ENCODE results near the gene MED27.
A peak's percentile ranks its signal among the peaks of the same experiment; 100 is the strongest.

MED27 gene, protein sequence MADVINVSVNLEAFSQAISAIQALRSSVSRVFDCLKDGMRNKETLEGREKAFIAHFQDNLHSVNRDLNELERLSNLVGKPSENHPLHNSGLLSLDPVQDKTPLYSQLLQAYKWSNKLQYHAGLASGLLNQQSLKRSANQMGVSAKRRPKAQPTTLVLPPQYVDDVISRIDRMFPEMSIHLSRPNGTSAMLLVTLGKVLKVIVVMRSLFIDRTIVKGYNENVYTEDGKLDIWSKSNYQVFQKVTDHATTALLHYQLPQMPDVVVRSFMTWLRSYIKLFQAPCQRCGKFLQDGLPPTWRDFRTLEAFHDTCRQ

DNA sequence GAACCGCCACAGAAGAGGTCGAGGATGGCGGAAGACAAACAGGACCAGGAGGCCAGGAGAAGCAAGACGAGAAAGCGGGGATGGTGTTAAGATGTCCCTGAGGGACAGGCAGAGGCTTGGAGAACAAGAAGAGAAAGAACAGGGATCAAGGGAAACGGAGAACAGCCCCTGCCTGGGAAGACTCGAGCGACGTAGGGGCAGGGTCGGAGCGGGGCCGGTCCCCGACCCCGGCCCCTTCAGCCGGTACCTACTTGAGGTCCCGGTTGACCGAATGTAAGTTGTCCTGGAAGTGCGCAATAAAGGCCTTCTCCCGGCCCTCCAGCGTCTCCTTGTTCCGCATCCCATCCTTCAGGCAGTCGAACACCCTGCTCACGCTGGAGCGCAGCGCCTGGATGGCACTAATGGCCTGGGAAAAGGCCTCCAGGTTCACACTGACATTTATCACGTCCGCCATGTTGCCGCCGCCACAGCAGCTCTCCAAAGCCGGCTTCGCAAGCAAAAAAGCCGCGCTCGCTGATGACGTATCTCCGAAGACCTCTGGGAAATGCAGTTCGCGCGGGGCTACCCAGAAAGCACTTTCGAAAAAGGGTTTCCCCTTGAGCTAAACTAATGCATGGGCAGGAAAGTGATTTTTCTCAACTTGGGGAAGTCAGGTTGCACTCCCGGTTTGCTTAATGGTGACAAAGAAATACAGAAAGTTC is at the start of gene MED27:
Gene MED27 (minus strand): TSS at position 477 of the 701 bp plus-strand sequence. CDS start 23 bp downstream, at position 454.
- DNase-seq = peak; percentile 97

DNA sequence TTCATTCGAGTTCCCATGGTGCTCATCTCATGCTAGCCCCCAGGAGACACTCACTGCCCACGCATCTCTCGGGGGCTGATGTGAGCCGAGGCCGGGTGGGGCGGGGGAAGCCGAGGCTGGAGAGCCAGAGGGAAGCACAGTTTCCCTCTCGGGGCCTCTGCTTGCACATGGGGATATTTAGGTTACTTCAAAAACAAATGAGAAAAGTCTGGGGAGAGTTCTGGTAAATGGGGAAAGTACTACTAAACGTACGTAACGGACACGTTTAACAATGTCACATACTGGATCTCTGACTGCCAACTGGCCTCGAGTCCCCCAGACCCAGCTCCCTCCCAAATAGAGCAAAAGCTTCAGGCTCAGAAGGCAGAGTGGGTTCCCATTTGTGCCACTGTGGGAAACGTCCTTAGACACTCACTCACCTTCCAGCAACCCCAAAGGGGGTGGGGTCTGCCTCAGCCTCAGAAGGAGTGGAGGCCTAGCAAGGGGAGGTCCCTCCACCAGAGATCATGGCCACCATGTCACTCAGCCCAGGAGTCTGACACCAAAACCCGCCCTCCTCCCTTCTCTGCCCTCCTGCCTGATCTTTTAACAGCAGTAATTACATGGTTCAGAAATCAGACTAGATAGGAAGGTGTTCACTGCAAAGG is 48.3 kb upstream of the MED27 start:
- DNase-seq = no peak

DNA sequence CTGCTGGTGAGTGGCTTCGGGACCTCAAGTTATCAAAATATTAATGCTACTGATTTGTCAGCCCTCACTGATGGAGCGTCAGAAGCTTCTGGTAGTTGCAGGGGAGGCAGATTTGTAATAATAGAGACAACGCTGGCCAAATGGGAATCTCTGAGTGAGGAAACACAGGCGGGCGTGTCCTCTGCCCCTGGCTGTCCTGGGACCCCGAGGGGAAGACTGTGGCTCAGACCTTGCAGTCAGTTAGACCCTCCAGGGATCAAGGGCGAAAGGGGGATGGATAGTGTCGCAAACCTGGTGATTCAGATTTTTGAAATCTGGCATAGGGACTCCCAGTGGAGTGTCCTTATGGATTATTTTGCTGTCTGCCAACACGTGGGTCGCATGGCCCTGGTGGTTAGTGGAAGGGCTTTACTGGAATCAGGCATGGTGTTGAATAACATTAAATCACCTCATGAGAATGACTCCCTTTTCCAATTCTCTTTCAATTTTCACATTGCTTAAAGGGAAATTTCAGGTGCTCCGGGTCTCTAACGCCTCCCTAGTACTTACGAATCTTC is 47.1 kb upstream of the MED27 start:
- DNase-seq = no peak

DNA sequence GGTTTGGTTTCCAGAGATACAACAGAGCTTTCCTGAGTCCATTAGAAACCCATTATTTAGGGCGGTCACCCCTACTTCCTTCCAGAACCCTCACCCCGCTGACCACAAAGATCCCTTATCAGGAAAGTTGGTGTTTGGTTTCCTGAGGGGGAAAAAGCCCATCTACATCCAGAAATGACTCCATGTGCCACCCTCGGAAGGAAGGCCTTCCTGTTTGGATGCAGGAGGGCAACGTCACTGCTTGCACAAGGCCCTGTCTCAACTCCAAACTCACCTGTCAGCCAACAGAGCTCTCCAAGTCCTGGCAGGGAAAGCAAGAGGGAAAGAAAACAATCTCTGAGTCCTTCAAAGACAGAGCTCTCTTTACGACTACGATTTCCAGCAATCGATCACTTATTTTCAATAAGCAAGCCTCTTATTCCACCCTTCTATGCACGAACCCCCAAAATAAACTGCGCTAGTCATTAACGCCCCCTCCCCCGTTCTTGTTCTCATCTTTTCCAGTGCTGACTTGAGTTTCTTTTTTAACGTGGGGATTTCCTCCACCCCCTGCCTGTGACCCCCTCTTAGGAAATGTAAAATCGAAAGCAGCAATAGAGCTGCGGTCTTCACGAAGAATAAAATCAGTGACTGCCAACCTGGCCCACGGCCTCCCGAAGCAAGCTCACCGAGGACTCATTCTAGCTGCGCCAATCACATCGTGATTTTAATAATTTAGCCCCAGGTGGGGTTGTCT is 46.4 kb upstream of the MED27 start:
- DNase-seq = no peak

DNA sequence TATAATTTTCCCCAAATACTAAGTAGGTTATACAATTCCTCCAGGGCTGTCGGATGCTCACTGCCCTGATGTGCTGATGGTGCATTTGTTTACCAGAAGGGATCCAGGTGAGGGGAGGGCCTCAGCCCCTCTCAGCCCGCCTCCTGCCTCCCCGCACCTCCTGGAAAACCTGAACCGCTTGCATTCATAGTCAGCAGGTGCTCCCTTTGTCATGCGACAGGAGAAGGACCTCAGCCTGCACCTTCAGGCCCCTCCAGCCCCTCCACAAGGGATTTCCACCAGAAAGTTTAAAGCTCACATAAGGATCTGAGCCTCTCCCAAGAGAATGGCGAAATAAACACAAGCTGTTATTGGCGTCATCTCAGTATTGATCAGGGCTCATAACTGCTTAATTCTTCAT is 45.7 kb upstream of the MED27 start:
- DNase-seq = no peak

DNA sequence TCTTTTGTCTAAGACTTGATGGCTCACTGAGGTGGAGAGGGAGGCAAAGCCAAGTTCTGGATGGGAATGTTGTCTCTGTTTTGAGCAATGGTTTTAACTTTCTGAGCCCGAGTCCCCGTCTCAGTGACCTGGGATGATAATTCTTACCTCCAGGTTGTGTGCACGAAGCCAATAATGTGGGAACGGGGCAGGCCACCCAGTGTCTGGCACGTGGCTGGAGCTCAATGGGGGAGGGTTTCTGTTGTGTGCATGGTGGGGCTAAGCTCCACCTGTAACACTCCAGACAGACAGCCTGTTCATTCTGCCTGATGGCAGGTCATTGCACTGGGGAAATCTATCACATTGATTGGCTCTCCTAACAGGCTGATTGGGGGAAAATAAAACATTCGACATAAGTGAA is 45.1 kb upstream of the MED27 start:
- no peak for DNase-seq

DNA sequence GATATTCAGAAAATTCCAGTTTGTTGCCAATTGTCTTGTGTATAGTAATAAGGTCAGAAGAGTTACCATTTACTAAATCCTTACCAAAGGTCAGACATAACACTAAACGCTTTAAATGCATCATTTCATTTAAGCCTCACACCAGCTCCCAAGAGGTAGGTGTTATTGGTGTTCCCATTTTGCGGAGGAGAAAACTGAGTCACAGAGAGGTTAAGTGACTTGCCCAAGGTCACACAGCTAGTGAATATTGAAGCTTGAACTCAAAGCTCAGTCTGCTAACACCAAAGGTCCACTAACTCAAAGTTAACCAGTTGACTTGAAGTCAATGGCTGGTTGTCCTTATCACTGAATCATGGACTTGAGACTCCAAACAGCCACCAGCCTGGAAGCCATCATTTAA is 41.4 kb upstream of the MED27 start:
- DNase-seq = no peak

DNA sequence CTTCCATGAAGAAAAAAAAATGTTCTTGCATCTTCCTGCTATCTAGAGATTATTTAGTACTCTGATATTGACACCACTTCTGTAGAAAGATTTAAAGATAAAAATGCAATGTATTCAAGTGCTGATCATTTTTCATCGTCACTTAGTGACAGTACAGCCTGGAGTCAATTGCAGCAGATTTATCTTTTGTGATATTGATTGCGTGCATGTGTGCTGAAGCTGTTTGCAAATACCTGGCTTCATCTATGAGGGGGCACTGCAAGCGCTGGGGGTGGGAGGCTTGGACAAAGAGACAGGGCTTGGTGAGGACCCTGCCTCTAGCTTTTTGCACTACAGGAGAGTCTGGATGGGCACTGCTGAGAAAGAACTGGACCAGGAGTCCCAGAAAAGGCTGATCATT is 38.0 kb upstream of the MED27 start:
- DNase-seq = no peak

DNA sequence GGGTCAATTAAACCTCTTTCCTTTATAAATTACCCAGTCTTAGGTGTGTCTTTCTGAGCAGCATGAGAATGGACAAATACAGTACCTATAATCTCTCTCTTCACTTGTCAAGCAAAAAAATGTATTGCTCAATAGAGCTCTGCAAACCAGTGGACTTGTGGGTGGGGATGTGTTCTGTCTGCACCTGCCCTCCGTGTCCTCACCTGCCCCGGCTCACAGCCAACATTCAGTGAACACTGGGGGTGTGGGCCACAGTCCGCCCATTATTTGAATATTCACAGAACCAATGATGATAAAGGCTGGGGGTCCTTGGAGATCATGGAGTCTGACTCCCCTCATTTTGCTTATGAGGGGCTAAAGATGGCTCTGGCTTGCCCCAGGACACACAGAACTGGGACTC is 36.9 kb upstream of the MED27 start:
- no peak for DNase-seq

DNA sequence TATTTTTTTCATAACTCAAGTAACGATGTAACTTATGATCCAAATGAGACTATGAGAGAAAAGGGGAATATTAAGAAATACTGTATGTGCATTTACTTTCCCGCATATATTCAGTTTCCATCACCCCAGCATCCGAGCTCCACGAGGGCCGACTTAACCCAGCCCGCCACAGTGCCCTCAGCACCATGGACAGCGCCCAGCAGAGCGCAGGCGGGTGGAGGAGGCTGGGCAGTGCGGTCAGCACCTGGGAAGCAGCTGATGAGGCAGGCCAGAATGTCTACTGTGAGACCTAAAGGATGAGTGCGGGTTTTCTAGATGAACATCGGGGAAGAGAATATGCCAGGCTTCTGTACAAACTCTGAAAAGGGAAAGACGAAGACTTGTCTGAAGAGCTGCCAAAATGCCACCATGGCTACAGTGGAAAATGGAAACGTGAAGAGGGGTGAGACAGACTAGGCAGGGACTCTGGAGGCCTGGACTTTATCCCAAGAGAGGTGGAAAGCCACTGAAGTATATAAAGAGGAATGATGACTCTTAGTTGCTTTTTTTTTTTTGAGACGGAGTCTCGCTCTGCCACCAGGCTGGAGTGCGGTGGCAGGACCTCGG is 34.5 kb upstream of the MED27 start:
- DNase-seq = peak; percentile 88

DNA sequence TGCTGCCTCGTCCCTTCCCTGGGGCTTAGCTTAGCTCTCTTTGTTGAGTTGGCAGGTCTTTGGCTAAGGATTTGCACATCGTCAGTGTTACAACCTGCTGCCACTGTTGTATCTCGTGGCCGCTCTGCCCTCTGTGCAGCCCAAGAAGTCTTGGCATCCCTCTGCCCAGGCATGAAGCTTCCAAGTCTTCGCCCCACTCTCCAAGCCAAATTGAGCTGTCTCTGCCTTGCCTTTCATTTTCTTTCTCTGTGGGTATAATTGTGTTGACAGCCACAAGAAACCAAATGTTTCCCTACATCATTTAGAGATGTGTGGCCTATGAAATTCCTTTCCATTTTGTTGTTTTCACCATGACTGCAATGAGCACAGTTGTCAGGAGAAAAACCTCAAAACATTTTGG is 29.6 kb upstream of the MED27 start:
- no peak for DNase-seq

DNA sequence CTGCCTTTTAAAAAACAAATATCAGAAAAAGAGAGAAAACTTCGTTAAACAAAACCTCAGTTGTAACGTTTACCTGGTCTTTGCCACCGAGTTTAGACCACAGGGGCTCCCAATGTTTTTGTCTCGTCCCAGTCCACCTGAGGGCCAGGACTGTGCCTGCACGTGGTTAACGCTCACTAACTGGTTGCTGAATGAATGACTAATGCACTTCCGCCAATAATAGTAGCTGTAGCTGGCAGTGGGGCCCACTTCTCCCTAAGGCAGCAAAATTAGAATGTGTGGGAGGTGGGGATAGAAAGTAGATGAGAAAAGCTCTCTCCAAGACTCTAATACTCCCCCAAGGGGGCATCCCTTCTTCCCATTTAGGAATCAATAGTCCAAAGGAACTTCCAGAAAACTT is 29.1 kb upstream of the MED27 start:
- no peak for DNase-seq

DNA sequence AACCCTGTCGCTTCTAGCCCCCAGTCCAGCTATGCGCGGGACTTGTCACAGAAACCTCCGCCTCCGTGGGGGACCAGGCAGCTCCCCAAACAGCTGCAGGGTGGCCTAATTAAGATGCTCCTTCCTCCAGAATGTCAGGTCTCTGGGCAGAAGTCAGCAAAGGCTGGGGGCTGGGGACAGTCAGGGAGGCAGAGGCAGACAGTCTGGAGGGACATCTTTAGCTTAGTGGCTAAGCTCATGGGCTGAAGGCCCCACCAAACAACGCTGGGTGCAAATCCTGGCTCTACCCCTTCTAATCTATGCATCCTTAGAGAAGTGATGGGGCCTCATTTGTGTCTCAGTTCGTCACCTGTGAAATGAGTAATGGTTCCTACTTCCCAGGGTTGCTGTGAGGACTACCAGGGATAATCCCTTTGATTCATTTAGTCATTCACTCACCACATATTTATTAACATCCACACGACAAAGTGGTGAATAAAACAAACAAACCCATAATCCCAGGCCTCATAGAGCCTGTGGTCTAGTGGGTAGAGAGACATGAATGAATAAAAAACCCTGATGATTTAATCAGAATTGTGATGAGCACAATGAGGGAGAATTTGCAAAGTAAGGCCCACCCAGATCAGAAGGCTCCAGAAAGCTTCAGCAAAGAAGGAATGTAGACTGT is 20.2 kb upstream of the MED27 start:
- no peak for DNase-seq

DNA sequence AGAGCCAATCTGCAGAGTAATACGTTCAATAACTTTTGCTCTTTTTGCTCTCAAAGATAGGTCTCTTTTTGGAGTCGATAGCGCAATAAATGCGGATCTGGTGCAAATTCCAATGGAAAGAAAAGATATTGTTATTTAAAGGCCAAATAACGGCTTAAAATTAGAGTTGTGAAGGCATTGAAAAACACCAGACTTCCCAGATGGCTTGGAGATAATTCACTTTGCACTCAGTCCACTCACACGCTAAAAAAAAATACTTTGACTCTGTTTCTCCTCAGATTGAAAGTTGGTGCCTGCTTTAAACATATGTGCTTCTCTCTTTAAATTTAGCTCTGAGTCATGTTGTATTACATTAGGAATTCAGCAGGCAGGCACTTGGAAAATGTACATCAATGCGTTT is 19.5 kb upstream of the MED27 start:
- no peak for DNase-seq

DNA sequence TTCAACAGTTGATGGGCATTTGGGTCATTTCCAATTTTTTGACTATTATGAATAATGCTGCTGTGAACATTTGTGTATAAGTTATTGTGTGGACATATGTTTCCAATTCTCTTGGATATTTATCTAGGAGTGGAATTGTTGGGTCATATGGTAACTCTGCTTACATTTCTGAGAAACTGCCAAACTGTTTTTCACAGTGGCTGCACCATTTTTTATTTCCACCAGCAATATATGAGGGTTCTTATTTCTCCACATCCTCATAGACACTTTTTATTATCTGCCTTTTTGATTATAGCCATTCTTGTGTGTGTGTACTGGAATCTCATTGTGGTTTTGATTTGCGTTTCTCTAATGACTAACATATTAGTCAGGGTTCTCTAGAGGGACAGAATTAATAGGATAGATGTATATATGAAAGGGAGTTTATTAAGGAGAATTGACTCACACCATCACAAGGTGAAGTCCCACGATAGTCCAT is 14.7 kb upstream of the MED27 start:
- peak; percentile 52 for DNase-seq

DNA sequence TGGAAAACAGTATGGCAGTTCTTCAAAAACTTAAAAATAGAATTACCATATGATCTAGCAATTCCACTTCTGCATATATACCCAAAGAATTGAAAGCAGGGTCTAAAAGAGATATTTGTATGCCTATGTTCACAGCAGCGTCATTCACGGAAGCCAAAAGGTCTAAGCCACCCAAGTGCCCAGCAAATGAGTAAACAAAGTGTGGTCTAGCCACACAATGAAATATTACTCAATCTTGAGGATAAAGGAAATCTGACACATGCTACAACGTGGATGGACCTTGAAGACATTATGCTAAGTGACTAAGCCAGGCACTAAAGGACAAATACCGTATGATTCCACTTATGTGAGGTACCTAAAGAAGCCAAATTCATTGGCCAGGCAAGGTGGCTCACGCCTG is 11.1 kb upstream of the MED27 start:
- DNase-seq = no peak

DNA sequence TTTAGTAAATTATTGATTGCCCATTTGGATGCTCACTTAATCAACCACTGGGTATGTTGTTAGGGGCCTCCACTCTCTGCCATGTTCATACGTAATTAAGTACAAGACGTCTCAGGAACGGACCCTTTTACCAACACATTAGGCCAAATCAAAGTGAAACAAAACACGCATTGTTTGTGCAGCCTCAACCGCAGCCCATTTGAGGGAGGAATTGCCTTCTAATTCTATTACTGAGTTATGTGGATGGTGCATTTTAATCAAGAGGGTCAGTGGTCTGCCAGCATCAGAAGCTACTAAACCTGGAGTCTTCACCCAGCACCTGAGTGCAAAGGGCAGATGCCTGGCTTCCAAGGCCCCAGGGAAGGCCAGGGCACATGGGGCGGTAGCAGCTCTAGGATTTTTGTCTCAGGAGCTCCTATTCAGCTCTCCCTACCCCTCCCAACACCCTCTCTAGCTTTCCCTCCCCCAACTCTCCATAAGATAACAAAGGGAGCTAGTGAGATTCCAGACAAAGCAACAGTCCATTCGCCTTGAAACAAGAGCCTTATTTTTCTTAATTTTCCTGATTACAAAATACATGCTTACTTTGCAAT is 7.9 kb upstream of the MED27 start:
- no peak for DNase-seq

DNA sequence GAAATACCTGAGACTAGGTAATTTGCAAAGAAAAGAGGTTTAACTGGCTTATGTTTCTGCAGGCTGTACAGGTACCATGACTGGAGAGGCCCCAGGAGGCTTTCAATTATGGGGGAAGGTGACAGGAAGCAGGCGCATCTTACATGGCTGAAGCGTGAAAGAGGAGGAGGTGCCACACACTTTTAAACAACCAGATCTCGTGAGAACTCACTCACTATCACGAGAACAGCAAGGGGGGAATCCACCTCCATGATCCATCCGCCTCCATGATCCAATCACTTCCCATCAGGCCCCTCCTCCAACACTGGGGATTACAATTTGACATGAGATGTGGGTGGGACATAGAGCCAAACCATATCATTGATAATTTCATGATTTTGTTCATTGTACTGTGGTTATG is 2.5 kb upstream of the MED27 start:
- DNase-seq = no peak

DNA sequence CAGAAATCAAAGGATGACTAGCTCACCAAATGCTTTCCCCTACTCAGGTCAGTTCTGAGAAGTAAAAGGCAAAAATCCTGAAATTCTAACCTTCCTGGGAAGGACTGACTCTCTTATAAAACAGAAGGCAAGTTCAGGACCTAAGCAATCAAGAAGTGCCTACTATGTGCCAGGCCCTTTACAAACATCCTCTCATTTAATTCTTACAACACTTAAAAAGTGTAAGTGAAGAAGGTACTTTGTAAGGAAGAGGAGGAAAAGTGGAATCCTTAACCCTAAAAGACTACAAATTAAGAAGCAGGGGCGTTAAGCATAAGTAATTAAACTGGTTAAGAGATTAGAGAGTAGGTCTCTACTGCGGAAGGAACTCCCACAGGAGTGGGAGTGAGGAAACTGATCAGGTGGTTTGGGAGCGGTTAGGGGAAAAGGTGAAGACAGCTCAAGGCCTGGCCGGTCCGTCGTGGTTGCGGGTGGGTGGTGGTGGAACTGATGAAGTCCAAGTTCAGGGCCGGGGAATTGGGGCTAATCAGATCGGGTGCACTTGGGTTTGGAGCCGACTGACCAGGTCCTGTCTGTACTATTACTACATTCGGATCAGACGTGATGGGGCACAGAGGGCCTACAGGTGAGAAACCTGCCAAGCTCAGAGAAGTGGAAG is 839 bp downstream of the MED27 start:
- DNase-seq = no peak

DNA sequence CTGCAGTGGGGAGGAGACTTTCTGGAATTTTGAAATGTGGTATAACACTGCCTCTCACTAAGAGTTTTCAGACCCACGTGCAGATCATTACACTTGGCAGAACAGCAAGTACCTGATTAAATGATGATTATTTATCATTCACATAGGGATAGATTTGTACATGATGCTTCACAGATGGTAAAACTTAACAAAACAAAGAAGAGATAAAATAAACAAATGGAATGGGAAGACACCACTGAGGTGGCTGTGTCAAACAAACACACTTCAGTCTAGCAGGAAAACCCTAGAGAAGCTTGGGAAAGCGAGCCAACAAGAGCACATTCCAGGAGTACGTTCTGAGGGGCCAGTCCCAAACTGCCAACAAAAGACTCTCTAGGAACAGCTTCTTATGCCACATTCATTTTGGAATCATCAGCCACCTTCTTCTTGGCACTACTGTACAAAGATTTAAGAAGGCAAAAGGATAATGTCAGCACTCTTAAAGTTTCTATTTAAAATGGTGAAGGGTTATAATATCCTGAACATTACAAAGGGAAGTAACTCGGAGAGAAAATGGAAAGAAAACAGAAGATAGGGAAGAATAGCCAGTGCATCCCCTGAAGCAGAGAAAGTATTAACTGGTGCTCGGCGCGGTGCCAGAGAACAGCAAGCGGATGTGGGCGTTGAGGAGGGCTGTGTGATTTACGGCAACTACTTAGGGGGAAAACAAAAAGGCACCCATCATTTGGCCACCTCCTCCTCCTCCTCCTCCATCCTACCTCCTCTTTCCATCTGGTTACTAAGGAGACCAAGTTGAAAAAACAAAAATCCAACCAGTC is 1.6 kb downstream of the MED27 start:
- DNase-seq = no peak
